ENCODE data around the gene SHH.

- TF ChIP-seq CTCF (IDR thresholded peaks at IDR 0.05) (no peak), POLR2A (IDR thresholded peaks at IDR 0.05) (no peak)
Observed at GRCh38 chr7:155851892-155852291, 39.6 kb upstream of the SHH start.
